ENCODE results near the gene ALDH1A2.

GRCh38 chr15:58053315-58054153, 12.0 kb downstream of the ALDH1A2 start:
- no peak for TF ChIP-seq CTCF (IDR thresholded peaks at IDR 0.05)
- no peak for TF ChIP-seq POLR2A (IDR thresholded peaks at IDR 0.05)
- TF ChIP-seq EP300 (IDR thresholded peaks at IDR 0.05) = no peak

All from tibial nerve (tissue), 4 donors.